ENCODE measurements around the gene CHID1. TPM values are rescaled to one million over a fixed set of nuclear protein-coding genes. Genes with fewer than 3 reads are reported as not detected.
A peak's percentile ranks its signal among the peaks of the same experiment; 100 is the strongest.

The CHID1 gene
- polyA plus RNA-seq, 6 donors from 2014 or later: 39.0 to 69.7 (median 47.2) TPM

DNA sequence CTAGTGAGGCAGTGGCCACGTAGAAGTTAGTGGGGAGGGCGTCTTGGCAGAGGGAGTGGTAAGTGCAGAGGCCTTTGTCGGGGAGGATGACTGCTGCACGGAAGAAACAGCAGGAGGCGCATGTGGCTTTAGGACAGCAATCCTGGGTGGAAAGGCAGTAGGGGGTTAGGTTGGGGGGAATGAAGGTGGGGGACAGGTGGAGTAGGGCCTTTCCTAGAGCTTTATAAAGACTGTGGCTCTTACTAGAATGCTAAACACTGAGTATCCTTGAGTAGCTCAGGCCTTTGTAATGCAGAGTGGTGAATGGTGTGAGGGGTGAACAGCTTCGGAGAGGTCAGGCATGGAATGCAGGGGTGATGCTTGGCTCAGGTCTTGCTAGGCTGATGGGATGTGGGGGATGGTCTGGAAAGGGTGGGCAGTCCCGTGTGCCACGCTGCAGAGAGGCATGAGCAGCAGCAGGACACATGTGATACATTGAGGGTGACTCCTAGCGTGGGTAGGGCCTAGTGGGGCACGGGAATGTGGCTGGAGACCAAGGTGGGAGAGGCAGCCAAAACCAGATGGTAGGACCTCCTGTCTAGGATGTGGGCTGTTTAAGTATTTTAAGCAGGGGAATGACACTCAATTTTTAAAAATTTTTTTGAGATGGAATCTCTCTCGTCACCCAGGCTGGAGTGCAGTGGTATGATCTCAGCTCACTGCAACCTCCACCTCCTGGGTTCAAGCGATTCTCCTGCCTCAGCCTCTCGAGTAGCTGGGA is 34.3 kb upstream of the CHID1 start:
- no peaks in the 10 kb centered on the region for H3K27me3 Mint-ChIP-seq
- DNase-seq (no peak), ATAC-seq (ENCODE audit: low read depth in 2 of 2) (no peak)
- peaks cover 21 to 30% of the 10 kb centered on the region in 2 donors for H3K36me3 Mint-ChIP-seq
- H3K4me1 Mint-ChIP-seq: peaks cover 22 to 43% (median 25%) of the 10 kb centered on the region in 3 donors
- peak overlapping the region in 1 of 8 donors; percentile 60 for H3K4me3 Mint-ChIP-seq
- peaks cover 0 to 16% (median 7%) of the 10 kb centered on the region in 7 donors for H3K9me3 Mint-ChIP-seq
- H3K27ac Mint-ChIP-seq: no peak overlapping the region

DNA sequence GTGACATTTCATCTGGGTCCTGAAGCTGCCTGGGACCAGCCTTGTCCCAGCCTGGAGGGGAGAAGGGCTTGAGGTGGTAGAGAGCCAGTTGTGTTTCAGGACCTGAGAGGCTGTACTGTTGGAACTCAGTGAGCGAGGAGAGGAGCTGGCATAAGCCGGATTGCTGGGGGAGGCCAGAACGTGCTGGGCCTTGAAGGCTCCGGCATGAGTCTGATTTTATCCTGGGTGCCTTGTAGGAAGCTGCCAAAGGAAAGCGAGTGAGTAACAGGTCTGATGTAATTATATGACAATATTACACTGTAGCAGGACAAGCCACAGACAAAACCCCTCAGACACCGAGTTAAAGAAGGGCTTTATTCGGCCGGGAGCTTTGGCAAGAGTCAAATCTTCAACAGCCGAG is 32.2 kb upstream of the CHID1 start:
- peaks cover 13 to 24% of the 10 kb centered on the region in 2 donors for H3K36me3 Mint-ChIP-seq
- no peak for ATAC-seq (ENCODE audit: low read depth in 2 of 2)
- H3K27me3 Mint-ChIP-seq: no peaks in the 10 kb centered on the region
- DNase-seq: no peak
- H3K27ac Mint-ChIP-seq: no peak overlapping the region
- peaks cover 25 to 52% (median 35%) of the 10 kb centered on the region in 3 donors for H3K4me1 Mint-ChIP-seq
- no peak overlapping the region for H3K4me3 Mint-ChIP-seq
- peaks cover 0 to under 1% (median 0%) of the 10 kb centered on the region in 7 donors for H3K9me3 Mint-ChIP-seq

DNA sequence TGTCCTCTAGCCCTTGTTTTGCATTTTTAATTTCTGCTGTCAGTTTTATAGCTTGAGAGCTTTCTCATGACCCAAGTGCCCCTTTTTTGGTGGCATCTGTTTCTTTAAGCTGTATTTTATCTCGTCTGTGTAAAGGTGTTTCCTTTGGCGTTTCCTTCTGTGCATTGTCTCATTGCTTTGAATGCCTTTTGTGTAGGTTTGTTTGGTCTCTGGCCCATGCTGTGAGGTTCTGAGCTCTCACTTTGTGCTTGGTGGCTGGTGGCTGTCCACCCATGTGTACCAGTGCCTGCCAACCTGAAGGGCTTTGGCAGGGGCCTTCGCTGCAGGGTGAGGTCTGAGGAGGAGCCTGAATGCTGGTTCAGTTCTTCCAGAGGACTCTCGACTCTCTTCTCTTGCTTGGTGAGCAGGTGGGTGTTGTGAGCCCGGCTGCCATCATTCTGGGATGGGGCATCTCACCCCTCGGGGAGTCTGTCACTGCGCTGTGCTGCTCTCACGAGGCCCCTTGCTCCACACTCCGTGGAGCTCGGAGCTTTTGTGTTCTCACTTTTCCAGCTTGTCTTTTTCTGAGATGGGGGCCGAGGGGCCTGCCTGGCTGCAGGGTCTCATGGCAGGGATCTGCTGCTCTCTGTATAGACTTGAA is 30.0 kb upstream of the CHID1 start:
- H3K27ac Mint-ChIP-seq: peak overlapping the region in 4 of 6 donors; percentile 18 to 79 (median 61)
- H3K9me3 Mint-ChIP-seq: no peaks in the 10 kb centered on the region
- ATAC-seq (ENCODE audit: low read depth in 2 of 2): no peak
- no peaks in the 10 kb centered on the region for H3K27me3 Mint-ChIP-seq
- peaks cover 25 to 60% (median 35%) of the 10 kb centered on the region in 3 donors for H3K4me1 Mint-ChIP-seq
- peak overlapping the region in 3 of 8 donors; percentile 19 to 61 (median 54) for H3K4me3 Mint-ChIP-seq
- no peak for DNase-seq
- H3K36me3 Mint-ChIP-seq: peaks cover 12 to 21% of the 10 kb centered on the region in 2 donors

- H3K4me1 Mint-ChIP-seq: peaks cover 23 to 51% (median 42%) of the 10 kb centered on the region in 3 donors
These were observed 27.2 kb upstream of the CHID1 start for GRCh38 chr11:937841-938261.

DNA sequence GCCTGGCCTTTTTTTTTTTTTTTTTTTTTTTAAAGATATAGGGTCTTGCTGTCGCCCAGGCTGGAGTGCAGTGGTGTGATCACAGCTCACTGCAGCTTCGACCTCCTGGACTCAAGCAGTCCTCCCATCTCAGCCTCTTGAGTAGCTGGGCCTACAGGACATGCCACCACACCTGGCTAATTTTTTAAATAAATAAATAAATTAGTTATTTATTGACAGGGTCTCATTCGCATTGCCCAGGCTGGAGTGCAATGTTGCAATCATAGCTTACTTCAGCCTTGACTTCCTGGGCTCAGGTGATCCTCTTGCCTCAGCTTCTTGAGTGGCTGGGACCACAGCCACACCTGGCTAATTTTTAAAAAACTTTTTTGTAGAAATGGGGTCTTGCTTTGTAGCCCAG is 25.6 kb upstream of the CHID1 start:
- no peak overlapping the region for H3K27ac Mint-ChIP-seq
- no peaks in the 10 kb centered on the region for H3K9me3 Mint-ChIP-seq
- ATAC-seq (ENCODE audit: low read depth in 2 of 2): no peak
- no peak for DNase-seq
- peaks cover 21 to 48% (median 47%) of the 10 kb centered on the region in 3 donors for H3K4me1 Mint-ChIP-seq
- H3K4me3 Mint-ChIP-seq: no peak overlapping the region
- H3K27me3 Mint-ChIP-seq: no peaks in the 10 kb centered on the region
- no peaks in the 10 kb centered on the region for H3K36me3 Mint-ChIP-seq

More at GRCh38 chr11:937841-938261, 27.2 kb upstream of the CHID1 start:
- Mint-ChIP-seq H3K27me3 (no peaks in the 10 kb centered on the region), H3K9me3 (no peaks in the 10 kb centered on the region), H3K27ac (no peak overlapping the region), H3K36me3 (no peaks in the 10 kb centered on the region), H3K4me3 (no peak overlapping the region)
- ATAC-seq (ENCODE audit: low read depth in 2 of 2) (no peak), DNase-seq (no peak)

GRCh38 chr11:934527-934926 is 23.9 kb upstream of the CHID1 start:
- no peaks in the 10 kb centered on the region for H3K27me3 Mint-ChIP-seq
- H3K4me1 Mint-ChIP-seq: peaks cover 14 to 43% (median 39%) of the 10 kb centered on the region in 3 donors
- no peaks in the 10 kb centered on the region for H3K36me3 Mint-ChIP-seq
- no peak overlapping the region for H3K4me3 Mint-ChIP-seq
- DNase-seq (no peak), ATAC-seq (ENCODE audit: low read depth in 2 of 2) (no peak)
- H3K27ac Mint-ChIP-seq: peak overlapping the region in 1 of 6 donors; percentile 26
- H3K9me3 Mint-ChIP-seq: no peaks in the 10 kb centered on the region

- H3K4me3 Mint-ChIP-seq: no peak overlapping the region
- H3K36me3 Mint-ChIP-seq: no peaks in the 10 kb centered on the region
- peak overlapping the region in 2 of 6 donors; percentile 39 to 82 for H3K27ac Mint-ChIP-seq
- ATAC-seq (ENCODE audit: low read depth in 2 of 2): no peak
- peaks cover 15 to 45% (median 44%) of the 10 kb centered on the region in 3 donors for H3K4me1 Mint-ChIP-seq
- DNase-seq: no peak
- no peaks in the 10 kb centered on the region for H3K9me3 Mint-ChIP-seq
- no peaks in the 10 kb centered on the region for H3K27me3 Mint-ChIP-seq
These were observed 23.3 kb upstream of the CHID1 start for GRCh38 chr11:933936-934335.

DNA sequence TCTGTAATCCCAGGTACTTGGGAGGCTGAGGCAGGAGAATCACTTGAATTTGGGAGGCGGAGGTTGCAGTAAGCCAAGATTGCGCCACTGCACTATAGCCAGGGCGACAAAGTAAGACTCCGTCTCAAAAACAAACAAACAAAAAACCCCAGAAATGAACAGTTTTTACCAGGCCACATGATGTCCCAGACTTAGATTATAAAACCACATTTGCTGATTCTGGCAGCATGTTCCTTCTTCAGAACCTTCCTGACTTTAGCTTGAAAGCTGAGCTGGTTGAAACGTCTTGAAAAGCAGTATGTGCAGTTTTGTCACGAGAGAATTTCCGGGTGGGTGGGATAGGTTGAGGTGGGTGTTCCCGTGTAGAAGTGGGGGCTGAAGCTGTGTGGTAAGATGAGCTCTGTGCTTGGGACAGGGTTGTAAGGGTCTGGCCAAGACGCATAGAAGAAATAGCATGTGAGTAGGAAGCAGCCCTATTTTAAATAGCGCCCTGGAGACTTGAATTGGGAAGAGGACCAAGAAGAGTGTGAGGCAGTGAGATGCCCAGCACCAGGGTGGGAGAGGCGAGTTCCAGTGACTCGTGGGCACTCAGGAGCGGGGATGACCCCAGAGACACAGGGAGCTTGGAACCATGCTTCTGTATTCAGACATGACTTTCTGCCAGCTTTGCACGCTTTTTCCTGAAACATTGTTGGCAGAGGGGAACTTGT is 22.7 kb upstream of the CHID1 start:
- ATAC-seq (ENCODE audit: low read depth in 2 of 2): no peak
- Mint-ChIP-seq H3K27ac (peak overlapping the region in 3 of 6 donors; percentile 11 to 82 (median 39)), H3K9me3 (no peaks in the 10 kb centered on the region), H3K4me3 (peak overlapping the region in 1 of 8 donors; percentile 73), H3K4me1 (peaks cover 21 to 46% (median 45%) of the 10 kb centered on the region in 3 donors), H3K27me3 (no peaks in the 10 kb centered on the region), H3K36me3 (no peaks in the 10 kb centered on the region)
- no peak for DNase-seq

DNA sequence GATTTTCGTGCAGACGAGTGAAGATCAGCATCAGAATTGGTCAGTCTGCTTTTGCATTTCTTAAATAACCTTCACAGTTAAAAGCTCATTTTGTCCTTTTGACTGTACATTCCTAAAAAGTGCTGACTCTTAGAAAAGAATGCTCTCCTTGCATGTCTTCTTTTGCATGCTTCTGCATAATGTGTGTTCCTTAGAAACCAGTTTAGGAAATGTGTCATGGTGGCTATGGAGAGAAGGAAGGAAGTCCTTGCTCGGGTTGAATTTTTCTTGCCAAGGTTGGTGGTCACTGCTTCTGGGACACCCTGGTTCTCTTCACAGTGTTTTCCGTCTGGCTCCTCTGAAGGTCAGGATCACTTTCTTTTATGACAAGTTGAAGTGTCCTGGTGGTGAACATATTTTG is 21.8 kb upstream of the CHID1 start:
- ATAC-seq (ENCODE audit: low read depth in 2 of 2): no peak
- H3K9me3 Mint-ChIP-seq: no peaks in the 10 kb centered on the region
- H3K36me3 Mint-ChIP-seq: no peaks in the 10 kb centered on the region
- DNase-seq: no peak
- no peak overlapping the region for H3K4me3 Mint-ChIP-seq
- no peaks in the 10 kb centered on the region for H3K27me3 Mint-ChIP-seq
- peaks cover 22 to 48% (median 40%) of the 10 kb centered on the region in 3 donors for H3K4me1 Mint-ChIP-seq
- H3K27ac Mint-ChIP-seq: peak overlapping the region in 1 of 6 donors; percentile 33

DNA sequence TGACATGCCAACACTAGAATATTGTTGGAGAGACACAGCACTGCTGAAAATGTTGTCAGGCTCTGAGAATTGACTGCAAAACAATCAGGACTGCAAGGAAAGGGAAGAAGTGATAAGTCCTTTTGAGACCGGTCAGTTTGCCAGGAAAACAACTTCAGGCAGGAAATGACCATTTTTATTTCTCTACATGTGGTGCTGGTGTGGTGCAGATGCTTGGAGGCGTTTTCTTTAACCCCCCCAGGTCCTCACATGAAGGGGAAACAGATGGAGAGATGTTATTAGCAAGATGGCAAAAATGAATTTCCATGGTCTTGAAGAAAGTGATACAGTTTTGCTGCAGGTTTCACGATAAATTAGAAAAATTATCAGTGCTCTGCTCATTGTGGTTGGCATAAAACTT is 20.8 kb upstream of the CHID1 start:
- Mint-ChIP-seq H3K27me3 (no peaks in the 10 kb centered on the region), H3K9me3 (no peaks in the 10 kb centered on the region), H3K4me3 (no peak overlapping the region), H3K27ac (peak overlapping the region in 1 of 6 donors; percentile 42), H3K36me3 (no peaks in the 10 kb centered on the region), H3K4me1 (peaks cover 29 to 58% (median 44%) of the 10 kb centered on the region in 3 donors)
- ATAC-seq (ENCODE audit: low read depth in 2 of 2) (no peak), DNase-seq (no peak)

DNA sequence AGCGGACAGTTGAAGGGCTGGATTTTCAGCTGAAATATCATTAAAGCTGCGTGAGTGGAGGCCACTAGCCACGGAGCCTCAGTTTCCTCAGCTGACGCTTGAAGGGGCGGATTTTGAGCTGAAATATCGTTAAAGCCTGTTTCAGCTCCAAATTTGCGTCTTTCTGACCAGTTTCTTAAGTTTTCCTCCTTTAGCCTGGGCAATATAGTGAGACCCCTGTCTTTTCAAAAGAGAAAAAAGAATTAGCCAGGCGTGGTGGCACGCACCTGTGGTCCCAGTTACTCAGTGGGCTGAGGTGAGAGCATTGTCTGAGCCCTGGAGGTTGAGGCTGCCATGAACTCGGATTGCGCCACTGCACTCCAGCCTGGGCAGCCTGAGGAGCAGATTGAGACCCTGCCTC is 18.8 kb upstream of the CHID1 start:
- DNase-seq: no peak
- Mint-ChIP-seq H3K4me3 (peak overlapping the region in 1 of 8 donors; percentile 84), H3K27ac (peak overlapping the region in 1 of 6 donors; percentile 3), H3K4me1 (peaks cover 31 to 55% (median 44%) of the 10 kb centered on the region in 3 donors), H3K36me3 (no peaks in the 10 kb centered on the region), H3K27me3 (no peaks in the 10 kb centered on the region), H3K9me3 (no peaks in the 10 kb centered on the region)
- no peak for ATAC-seq (ENCODE audit: low read depth in 2 of 2)

- Mint-ChIP-seq H3K27ac (peak overlapping the region in 5 of 6 donors; percentile 3 to 80 (median 40)), H3K36me3 (no peaks in the 10 kb centered on the region), H3K4me1 (peaks cover 31 to 55% (median 41%) of the 10 kb centered on the region in 3 donors), H3K9me3 (no peaks in the 10 kb centered on the region), H3K4me3 (peak overlapping the region in 2 of 8 donors; percentile 41 to 84), H3K27me3 (no peaks in the 10 kb centered on the region)
- ATAC-seq (ENCODE audit: low read depth in 2 of 2): no peak
- no peak for DNase-seq
These were observed 18.2 kb upstream of the CHID1 start for GRCh38 chr11:928786-929185.

DNA sequence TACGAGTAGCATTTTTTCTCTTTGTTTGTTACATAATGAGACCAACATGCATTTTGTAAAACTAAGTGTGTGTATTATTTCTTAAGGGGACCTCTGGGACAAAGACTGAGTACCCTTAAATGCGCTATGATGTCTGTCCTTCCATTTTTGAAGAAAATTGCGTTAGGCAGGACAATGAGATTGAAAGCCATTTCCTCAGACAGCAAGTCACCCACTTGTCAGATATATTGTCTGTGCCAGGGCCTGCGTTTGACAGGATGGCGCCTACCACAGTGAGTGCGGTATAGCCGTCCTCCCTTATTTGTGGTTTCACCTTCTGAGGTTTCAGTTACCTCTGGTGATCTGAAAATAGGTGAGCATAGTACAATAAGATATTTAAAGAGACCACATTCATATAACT is 17.3 kb upstream of the CHID1 start:
- no peaks in the 10 kb centered on the region for H3K36me3 Mint-ChIP-seq
- no peak for ATAC-seq (ENCODE audit: low read depth in 2 of 2)
- peak overlapping the region in 4 of 8 donors; percentile 22 to 90 (median 64) for H3K4me3 Mint-ChIP-seq
- no peak for DNase-seq
- H3K27me3 Mint-ChIP-seq: no peaks in the 10 kb centered on the region
- H3K4me1 Mint-ChIP-seq: peaks cover 24 to 46% (median 32%) of the 10 kb centered on the region in 3 donors
- no peaks in the 10 kb centered on the region for H3K9me3 Mint-ChIP-seq
- no peak overlapping the region for H3K27ac Mint-ChIP-seq
